22Rv1 (cell line): ENCODE data around the gene CHTF18.

Experiments
- ZFX ChIP-seq: fragments of 450-650 bp; IDR thresholded peaks from 2 replicates; pipeline ENCODE4 v1.6.1; 2017; ENCODE audit warnings: antibody characterized with exemption, borderline replicate concordance
- TF ChIP-seq, protein P1 (sequence below): fragments of 450-650 bp; IDR thresholded peaks from 2 replicates; pipeline ENCODE4 v1.5.1; 2017; ENCODE audit warnings: mild to moderate bottlenecking

- TF ChIP-seq, protein P1, sequence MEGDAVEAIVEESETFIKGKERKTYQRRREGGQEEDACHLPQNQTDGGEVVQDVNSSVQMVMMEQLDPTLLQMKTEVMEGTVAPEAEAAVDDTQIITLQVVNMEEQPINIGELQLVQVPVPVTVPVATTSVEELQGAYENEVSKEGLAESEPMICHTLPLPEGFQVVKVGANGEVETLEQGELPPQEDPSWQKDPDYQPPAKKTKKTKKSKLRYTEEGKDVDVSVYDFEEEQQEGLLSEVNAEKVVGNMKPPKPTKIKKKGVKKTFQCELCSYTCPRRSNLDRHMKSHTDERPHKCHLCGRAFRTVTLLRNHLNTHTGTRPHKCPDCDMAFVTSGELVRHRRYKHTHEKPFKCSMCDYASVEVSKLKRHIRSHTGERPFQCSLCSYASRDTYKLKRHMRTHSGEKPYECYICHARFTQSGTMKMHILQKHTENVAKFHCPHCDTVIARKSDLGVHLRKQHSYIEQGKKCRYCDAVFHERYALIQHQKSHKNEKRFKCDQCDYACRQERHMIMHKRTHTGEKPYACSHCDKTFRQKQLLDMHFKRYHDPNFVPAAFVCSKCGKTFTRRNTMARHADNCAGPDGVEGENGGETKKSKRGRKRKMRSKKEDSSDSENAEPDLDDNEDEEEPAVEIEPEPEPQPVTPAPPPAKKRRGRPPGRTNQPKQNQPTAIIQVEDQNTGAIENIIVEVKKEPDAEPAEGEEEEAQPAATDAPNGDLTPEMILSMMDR, result no peak
- TF ChIP-seq ZFX, result no peak
Observed at GRCh38 chr16:831571-832413, 43.4 kb downstream of the CHTF18 start.
